ENCODE results near the gene GMDS. TPM values are rescaled to one million over a fixed set of nuclear protein-coding genes. Genes with fewer than 3 reads are reported as not detected.

The GMDS gene
- total RNA-seq, 2 donors from 2014 or later: 25.4 to 29.5 TPM

DNA sequence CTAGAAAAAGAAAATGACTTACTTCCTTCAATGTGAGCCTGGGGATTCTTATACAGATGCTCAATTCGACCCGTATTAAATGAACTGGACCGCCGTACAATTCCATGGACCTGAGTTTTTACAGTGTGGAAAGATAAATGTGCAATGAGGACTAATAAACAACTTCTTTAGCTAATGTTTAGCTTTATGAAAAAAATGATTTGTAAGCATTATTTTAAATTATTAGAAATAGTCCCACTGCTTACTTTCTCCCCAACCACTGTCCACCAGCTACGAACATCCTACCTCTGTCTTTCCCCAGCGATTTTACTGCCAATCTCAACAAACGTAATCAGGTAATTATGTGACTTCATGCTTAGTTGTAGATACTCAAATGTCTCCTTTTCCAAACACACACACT, 128.0 kb downstream of the GMDS start:
- no peak for DNase-seq
- H3K9ac ChIP-seq (ENCODE audit: extremely low read depth, low read length, poor library complexity, severe bottlenecking): no peak overlapping the region
- Mint-ChIP-seq H3K27ac (no peak overlapping the region), H3K27me3 (ENCODE audit: insufficient read depth) (no peaks in the 10 kb centered on the region), H3K9me3 (no peaks in the 10 kb centered on the region), H3K36me3 (ENCODE audit: low read depth) (no peaks in the 10 kb centered on the region), H3K4me3 (no peak overlapping the region), H3K4me1 (peaks cover 3% of the 10 kb centered on the region)
- H3K27me3 ChIP-seq (ENCODE audit: control insufficient read depth, insufficient read depth, low read length, poor library complexity, severe bottlenecking): no peaks in the 10 kb centered on the region
- WGBS, 2 experiments (ENCODE audit: insufficient coverage in 1 of 2, insufficient read length in 1 of 2): 96 to 98% methylated on average over 7 of the region's 7 CpGs
- no peak overlapping the region for H3K27ac ChIP-seq (ENCODE audit: low read depth, low read length)
- H3K36me3 ChIP-seq (ENCODE audit: control insufficient read depth, insufficient read depth, low read length): no peaks in the 10 kb centered on the region
- TF ChIP-seq, protein P1, sequence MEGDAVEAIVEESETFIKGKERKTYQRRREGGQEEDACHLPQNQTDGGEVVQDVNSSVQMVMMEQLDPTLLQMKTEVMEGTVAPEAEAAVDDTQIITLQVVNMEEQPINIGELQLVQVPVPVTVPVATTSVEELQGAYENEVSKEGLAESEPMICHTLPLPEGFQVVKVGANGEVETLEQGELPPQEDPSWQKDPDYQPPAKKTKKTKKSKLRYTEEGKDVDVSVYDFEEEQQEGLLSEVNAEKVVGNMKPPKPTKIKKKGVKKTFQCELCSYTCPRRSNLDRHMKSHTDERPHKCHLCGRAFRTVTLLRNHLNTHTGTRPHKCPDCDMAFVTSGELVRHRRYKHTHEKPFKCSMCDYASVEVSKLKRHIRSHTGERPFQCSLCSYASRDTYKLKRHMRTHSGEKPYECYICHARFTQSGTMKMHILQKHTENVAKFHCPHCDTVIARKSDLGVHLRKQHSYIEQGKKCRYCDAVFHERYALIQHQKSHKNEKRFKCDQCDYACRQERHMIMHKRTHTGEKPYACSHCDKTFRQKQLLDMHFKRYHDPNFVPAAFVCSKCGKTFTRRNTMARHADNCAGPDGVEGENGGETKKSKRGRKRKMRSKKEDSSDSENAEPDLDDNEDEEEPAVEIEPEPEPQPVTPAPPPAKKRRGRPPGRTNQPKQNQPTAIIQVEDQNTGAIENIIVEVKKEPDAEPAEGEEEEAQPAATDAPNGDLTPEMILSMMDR (conservative IDR thresholded peaks at IDR 0.05): no peak
- no peaks in the 10 kb centered on the region for H3K9me3 ChIP-seq (ENCODE audit: control insufficient read depth, low read length)
- H3K4me3 ChIP-seq (ENCODE audit: low read length): no peak overlapping the region
- no peaks in the 10 kb centered on the region for H3K4me1 ChIP-seq (ENCODE audit: control insufficient read depth, insufficient read depth, low read length)

DNA sequence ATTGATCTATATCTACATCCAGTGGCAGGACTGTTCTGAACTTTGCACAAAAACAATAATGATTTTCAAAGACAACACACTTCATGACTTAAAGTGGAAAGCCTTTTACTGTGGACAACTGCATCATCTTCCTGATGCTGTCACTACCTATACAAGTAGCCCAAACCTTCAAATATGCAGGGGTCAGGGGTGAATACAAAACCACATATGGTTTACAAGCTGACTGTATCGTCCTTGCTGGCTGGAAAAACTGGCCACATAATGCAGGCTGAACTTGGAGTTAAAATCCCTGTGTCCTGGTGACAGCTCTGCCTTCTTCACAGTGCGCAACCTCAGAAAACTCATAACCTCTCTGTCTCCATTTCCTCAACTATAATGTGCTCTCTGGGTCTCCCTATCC, 128.9 kb downstream of the GMDS start:
- H3K9me3 ChIP-seq (ENCODE audit: control insufficient read depth, low read length): no peaks in the 10 kb centered on the region
- H3K9ac ChIP-seq (ENCODE audit: extremely low read depth, low read length, poor library complexity, severe bottlenecking): no peak overlapping the region
- H3K36me3 ChIP-seq (ENCODE audit: control insufficient read depth, insufficient read depth, low read length): no peaks in the 10 kb centered on the region
- TF ChIP-seq, protein P1 (conservative IDR thresholded peaks at IDR 0.05): no peak
- Mint-ChIP-seq H3K4me1 (peaks cover 3% of the 10 kb centered on the region), H3K9me3 (no peaks in the 10 kb centered on the region), H3K4me3 (no peak overlapping the region), H3K27ac (no peak overlapping the region), H3K36me3 (ENCODE audit: low read depth) (no peaks in the 10 kb centered on the region), H3K27me3 (ENCODE audit: insufficient read depth) (no peaks in the 10 kb centered on the region)
- no peaks in the 10 kb centered on the region for H3K27me3 ChIP-seq (ENCODE audit: control insufficient read depth, insufficient read depth, low read length, poor library complexity, severe bottlenecking)
- DNase-seq: no peak
- H3K4me3 ChIP-seq (ENCODE audit: low read length): no peak overlapping the region
- no peaks in the 10 kb centered on the region for H3K4me1 ChIP-seq (ENCODE audit: control insufficient read depth, insufficient read depth, low read length)
- H3K27ac ChIP-seq (ENCODE audit: low read depth, low read length): no peak overlapping the region
- WGBS, 2 experiments (ENCODE audit: insufficient coverage in 1 of 2, insufficient read length in 1 of 2): 93 to 100% methylated on average over 2 of the region's 2 CpGs

DNA sequence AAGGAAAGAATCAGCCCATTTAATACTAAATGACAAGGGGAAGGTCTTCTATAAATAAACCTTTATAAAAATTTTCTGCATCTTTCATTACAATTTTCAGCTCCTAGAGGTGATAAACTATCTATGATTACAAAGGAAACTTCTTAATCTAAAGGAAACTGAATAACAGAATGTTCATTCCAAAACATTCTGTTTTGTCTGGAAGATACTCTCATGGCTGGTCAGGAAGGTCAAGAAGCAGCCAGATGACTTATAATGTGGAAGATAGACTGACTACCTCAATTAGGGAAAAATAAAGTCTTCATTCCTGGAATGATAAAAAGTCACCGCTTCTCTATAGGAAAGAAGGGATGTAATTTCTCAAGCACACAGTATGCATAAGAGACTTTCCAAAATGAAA, 131.3 kb downstream of the GMDS start:
- Mint-ChIP-seq H3K27me3 (ENCODE audit: insufficient read depth) (no peaks in the 10 kb centered on the region), H3K27ac (no peak overlapping the region), H3K4me3 (no peak overlapping the region), H3K4me1 (no peaks in the 10 kb centered on the region), H3K36me3 (ENCODE audit: low read depth) (no peaks in the 10 kb centered on the region), H3K9me3 (no peaks in the 10 kb centered on the region)
- 100% methylated on average over 1 of the region's 1 CpG; no CpG with 5 or more reads in 1 of the 2 experiments for WGBS, 2 experiments (ENCODE audit: insufficient coverage in 1 of 2, insufficient read length in 1 of 2)
- TF ChIP-seq, protein P1 (conservative IDR thresholded peaks at IDR 0.05): no peak
- Histone ChIP-seq H3K9me3 (ENCODE audit: control insufficient read depth, low read length) (no peaks in the 10 kb centered on the region), H3K36me3 (ENCODE audit: control insufficient read depth, insufficient read depth, low read length) (no peaks in the 10 kb centered on the region), H3K4me3 (ENCODE audit: low read length) (no peak overlapping the region), H3K9ac (ENCODE audit: extremely low read depth, low read length, poor library complexity, severe bottlenecking) (no peak overlapping the region), H3K27ac (ENCODE audit: low read depth, low read length) (no peak overlapping the region), H3K27me3 (ENCODE audit: control insufficient read depth, insufficient read depth, low read length, poor library complexity, severe bottlenecking) (no peaks in the 10 kb centered on the region), H3K4me1 (ENCODE audit: control insufficient read depth, insufficient read depth, low read length) (no peaks in the 10 kb centered on the region)
- no peak for DNase-seq

Measured in endodermal cell (in vitro differentiated cells).